ENCODE results near the gene NFE2L2.
A peak's percentile ranks its signal among the peaks of the same experiment; 100 is the strongest.
"Not testable (repeated sequence)": the region's sequence is repeated elsewhere in the genome, so short reads cannot be mapped to it uniquely, and the experiment has no call there.

The NFE2L2 gene

GRCh38 chr2:177264693-177265587, at the start of gene NFE2L2:
NFE2L2 (minus strand) TSS chr2:177264727; CDS start chr2:177264576, 151 bp downstream.
- DNase-seq (ENCODE audit: low read depth in 2 of 2): peak; percentile 94 to 95

GRCh38 chr2:177314194-177314593, 49.7 kb upstream of the NFE2L2 start:
- no peak for DNase-seq (ENCODE audit: low read depth in 2 of 2)

GRCh38 chr2:177313162-177313781, 48.7 kb upstream of the NFE2L2 start:
- DNase-seq (ENCODE audit: low read depth in 2 of 2): no peak

- DNase-seq (ENCODE audit: low read depth in 2 of 2): no peak
Measured at GRCh38 chr2:177312562-177312961, 48.0 kb upstream of the NFE2L2 start.

DNA sequence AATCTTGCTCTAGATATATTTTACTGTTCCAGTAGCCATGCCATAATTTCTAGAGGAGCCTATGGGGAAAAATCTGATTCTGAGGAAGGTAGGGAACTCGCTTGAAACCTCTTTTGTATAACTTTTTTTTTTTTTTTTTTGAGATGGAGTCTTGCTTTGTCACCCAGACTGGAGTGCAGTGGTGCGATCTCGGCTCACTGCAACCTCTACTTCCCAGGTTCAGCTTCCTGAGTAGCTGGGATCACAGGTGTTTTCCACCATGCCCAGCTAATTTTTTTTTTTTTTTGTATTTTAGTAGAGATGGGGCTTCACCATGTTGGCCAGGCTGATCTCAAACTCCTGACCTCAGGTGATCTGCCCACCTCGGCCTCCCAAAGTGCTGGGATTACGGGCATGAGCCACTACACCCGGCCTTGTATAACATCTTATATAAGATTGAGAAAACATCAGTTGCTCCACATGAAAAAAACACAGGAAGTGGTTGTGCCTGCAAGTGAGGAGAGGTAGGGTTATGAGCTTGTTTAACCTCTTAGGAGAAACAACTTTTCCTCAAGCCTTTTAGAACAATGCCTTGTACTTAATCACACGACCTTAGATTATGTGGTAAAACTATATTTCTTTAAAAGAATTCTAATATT, 45.3 kb upstream of the NFE2L2 start:
- DNase-seq (ENCODE audit: low read depth in 2 of 2): not testable (repeated sequence)

- no peak for DNase-seq (ENCODE audit: low read depth in 2 of 2)
Measured at GRCh38 chr2:177306550-177306949, 42.0 kb upstream of the NFE2L2 start.

- no peak for DNase-seq (ENCODE audit: low read depth in 2 of 2)
Measured at GRCh38 chr2:177303939-177304338, 39.4 kb upstream of the NFE2L2 start.

DNA sequence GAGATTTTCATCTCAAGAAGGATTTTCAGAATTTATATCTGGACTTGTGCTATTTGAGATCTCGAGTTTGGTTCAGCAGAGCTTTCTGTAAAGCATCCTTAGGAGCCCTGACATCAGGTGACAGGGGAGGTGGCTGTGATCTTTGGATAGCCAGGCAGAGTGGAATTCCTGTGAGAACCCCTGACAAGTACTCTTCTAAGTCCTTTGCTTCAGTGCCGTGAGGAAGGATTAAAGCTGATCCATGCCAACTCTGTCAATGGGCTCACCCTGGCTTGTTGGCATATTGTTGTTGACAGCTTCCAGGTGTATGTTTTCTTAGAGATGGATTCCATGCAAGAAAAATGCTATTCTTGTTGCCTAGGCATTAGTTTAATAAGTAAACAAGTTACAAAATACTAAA, 38.0 kb upstream of the NFE2L2 start:
- DNase-seq (ENCODE audit: low read depth in 2 of 2): no peak

DNA sequence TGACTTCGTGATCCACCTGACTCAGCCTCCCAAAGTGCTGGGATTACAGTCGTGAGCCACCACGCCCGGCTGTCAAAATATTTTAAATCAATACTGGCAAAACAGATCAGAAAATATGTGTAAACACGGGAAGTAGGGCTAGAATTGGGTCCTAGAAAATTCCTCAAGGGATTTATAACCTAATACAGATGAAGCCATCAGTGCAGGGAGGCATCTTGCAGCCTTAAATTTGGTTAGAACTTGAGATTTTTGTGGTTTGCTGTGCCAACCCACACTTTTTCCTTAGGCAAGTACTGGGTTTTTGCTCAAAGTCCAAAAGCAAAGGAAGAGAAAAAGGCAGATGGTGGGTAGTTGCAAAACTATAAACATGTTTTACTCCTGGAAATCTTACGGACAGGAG, 33.7 kb upstream of the NFE2L2 start:
- no peak for DNase-seq (ENCODE audit: low read depth in 2 of 2)

DNA sequence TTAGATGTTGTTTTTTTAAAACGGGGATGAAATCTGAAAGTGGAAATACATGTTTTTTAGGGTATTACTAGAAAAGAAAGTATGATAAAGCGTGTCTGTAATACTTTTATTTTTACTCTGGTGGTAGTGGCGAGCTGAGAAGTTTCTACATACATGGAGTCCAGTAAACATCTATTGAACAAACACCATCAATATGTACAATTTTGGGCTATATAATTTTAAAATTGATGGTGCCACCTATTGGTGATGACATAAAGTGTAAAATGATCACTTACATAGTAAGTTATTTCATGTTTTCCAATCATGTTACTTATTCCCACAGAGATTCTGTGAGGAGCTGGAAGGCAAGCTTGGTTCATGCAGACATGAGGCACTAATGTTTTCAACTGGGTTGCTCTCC, 31.5 kb upstream of the NFE2L2 start:
- DNase-seq (ENCODE audit: low read depth in 2 of 2): no peak

GRCh38 chr2:177295484-177295883, 31.0 kb upstream of the NFE2L2 start:
- no peak for DNase-seq (ENCODE audit: low read depth in 2 of 2)

DNA sequence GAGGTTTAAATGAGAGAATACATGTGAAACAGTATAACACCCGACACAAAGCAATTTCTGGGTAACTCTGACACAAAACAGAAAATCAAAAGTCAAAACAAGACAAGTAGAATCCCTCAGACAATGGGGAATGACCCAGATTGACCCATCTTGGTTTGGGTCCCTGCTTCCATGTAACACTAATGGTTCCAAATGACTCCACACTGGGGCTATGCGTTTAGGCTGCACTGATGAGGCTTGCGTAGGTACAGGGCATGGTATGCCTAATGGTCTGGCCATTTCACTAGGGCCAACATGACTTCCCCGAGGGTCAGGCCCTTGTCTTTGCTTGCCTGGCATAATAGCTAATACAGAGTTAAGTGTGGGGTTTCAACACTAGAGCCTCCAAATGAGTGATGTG, 27.2 kb upstream of the NFE2L2 start:
- peak in 1 of 2 donors; percentile 6 for DNase-seq (ENCODE audit: low read depth in 2 of 2)

- DNase-seq (ENCODE audit: low read depth in 2 of 2): no peak
Measured at GRCh38 chr2:177289824-177290628, 25.5 kb upstream of the NFE2L2 start.

DNA sequence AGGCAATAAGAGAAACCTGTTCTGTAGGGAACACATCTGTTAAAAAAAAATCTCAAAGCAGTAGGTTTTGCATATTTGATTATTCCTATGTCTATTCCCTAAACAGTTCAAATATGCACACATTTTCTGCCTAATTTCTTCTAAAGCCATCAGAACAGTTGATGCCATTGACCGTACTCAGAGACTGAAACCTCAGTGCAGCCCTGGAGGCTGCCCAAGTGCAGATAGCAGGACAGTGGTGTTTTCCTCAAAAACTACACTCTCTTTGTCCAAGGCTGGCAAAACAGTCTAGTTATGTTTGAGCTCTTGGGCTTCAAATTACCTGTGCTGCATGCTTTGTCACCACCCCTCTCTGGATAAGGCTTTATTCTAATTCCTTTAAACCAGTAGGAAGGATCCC, 23.3 kb upstream of the NFE2L2 start:
- DNase-seq (ENCODE audit: low read depth in 2 of 2): no peak

DNA sequence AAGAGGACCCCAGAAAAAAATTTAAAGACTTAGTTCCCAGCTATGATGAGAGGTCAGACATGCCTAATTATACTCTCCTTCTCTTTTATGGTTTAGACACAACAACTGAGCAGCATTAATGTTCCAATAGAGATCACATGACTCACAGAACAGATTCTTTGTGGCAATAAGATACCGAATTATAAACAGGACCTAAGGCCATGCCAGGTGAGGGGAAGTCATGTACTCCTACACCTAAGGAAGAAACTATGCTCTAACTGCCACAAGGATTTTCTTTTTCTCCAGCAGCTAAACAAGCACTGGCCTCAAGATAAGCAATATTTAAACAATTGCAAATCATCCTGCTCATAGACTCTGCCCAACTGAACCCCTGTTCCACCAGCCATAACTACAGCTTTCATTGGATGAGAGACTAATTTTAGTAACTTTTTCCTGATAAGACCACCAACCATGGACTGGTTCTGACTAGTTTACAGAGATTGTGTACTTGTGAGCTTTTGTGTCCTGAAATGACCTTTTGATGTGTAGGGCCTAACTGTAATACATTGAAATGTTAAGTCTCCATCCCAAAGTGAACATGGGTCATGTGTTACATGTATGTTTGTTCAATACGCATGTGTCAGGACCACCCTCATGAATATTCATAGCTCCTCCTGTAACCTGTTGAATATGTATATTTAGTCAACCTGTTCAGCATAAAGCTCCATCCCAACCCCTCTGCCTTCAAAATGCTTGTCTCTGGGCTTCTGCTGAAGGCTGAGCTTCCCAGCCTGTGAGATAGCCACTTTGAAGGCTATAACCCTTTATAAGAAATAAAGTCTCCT, 21.6 kb upstream of the NFE2L2 start:
- no peak for DNase-seq (ENCODE audit: low read depth in 2 of 2)

GRCh38 chr2:177284531-177284930, 20.0 kb upstream of the NFE2L2 start:
- no peak for DNase-seq (ENCODE audit: low read depth in 2 of 2)

- no peak for DNase-seq (ENCODE audit: low read depth in 2 of 2)
Measured at GRCh38 chr2:177283906-177284305, 19.4 kb upstream of the NFE2L2 start.

DNA sequence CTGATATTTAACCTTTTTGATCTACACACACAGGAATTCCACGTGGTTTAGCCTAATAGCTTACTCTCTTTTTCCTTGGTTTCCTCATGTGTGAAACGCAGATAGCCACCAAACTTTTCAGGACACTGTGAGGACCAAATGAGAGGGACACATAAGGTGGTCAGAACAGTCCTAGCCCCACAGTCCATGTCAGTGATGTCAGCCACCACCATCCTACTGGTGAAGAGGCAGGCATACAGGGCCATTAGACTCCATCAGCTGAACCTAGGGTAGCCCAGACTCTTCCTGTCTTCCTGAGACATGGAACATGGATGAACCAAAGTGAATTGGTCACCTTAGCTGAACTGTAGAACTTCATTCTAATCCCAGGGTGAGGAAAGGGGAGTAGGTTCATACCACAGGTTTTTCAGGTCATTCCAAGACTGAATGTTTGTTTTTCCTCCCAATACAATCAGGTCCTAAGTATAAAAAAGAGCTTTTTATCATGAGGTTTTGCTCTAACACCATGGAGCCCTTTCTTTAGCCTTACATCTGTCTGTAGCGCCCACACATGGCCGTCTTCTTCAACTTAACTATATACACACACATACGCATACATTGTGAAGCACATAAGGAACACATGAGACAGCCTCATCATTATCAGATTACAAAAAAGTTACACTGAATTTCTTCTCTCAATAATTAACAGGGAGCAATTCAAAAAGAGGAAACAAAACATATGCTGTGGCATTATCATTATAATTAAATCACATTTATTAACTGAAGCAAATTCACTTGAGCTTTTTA, 18.5 kb upstream of the NFE2L2 start:
- no peak for DNase-seq (ENCODE audit: low read depth in 2 of 2)

DNA sequence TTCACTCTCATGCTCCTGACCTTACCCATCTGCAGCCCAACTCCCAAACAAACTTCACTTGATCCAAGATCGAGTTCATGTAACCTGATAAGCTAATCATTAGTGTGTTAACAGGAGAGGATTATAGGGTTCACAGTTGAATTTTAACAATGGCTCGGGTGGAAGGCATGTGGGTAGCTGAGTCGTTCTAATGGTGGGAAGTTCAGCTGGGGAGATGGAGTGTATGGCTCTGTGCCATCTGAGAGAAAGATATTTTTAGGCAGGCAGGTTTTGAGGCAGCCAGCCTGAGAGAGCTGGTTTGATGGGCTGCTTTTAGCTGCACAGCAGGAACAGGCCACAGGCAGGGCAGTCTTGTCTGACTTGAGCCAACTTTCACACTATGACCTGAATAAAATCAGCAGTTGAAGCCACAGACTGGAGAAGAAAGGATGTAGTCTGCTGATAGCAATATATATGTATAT, 17.7 kb upstream of the NFE2L2 start:
- DNase-seq (ENCODE audit: low read depth in 2 of 2): no peak
